GM12801 (cell line): ENCODE results near the gene TEP1.

Experiments
- CTCF ChIP-seq: IDR thresholded peaks from one replicate; pipeline ENCODE4 v1.5.1; 2011; ENCODE audit warnings: control low read depth; ENCODE audit not compliant: insufficient read length; ENCODE audit errors: extremely low read depth

TEP1 gene

GRCh38 chr14:20391505-20391904 lies 21.8 kb downstream of the TEP1 start:
- TF ChIP-seq CTCF = no peak

- no peak for TF ChIP-seq CTCF
These were observed 25.1 kb downstream of the TEP1 start for GRCh38 chr14:20388159-20388558.

- no peak for TF ChIP-seq CTCF
These were observed 25.7 kb downstream of the TEP1 start for GRCh38 chr14:20387576-20387975.

- TF ChIP-seq CTCF = no peak
These were observed 26.9 kb downstream of the TEP1 start for GRCh38 chr14:20386276-20386855.

- TF ChIP-seq CTCF = no peak
These were observed 28.4 kb downstream of the TEP1 start for GRCh38 chr14:20384886-20385285.

GRCh38 chr14:20384321-20384720 lies 29.0 kb downstream of the TEP1 start:
- no peak for TF ChIP-seq CTCF

- no peak for TF ChIP-seq CTCF
These were observed 29.7 kb downstream of the TEP1 start for GRCh38 chr14:20383636-20384035.
